ENCODE data around the gene GSTT4. TPM values are rescaled to one million over a fixed set of nuclear protein-coding genes. Genes with fewer than 3 reads are reported as not detected.

The GSTT4 gene
- total RNA-seq, 1 experiment from 2014 or later = not detected

GRCh38 chr22:24037851-24038765 lies 32.9 kb upstream of the GSTT4 start:
- H3K27ac ChIP-seq (ENCODE audit: insufficient read length, low read depth, low read length) = no peak overlapping the region
- H3K4ac ChIP-seq (ENCODE audit: low read depth, low read length) = no peak overlapping the region
- H2AK5ac ChIP-seq (ENCODE audit: insufficient read length, low read length) = no peak overlapping the region
- no peak overlapping the region for H2BK15ac ChIP-seq (ENCODE audit: low read depth, low read length)
- H3K23me2 ChIP-seq (ENCODE audit: insufficient read length, low read depth, low read length, poor library complexity, severe bottlenecking) = no peaks in the 10 kb centered on the region
- H3K79me2 ChIP-seq (ENCODE audit: insufficient read depth, low read length) = no peaks in the 10 kb centered on the region
- H4K20me1 ChIP-seq (ENCODE audit: control insufficient read depth, insufficient read depth, insufficient read length) = no peaks in the 10 kb centered on the region
- no peak overlapping the region for H4K8ac ChIP-seq (replicated peaks; ENCODE audit: insufficient read length, low read depth, low read length)
- no peak overlapping the region for H2BK20ac ChIP-seq (ENCODE audit: low read depth, low read length, poor library complexity, severe bottlenecking)
- Mint-ChIP-seq H3K27ac (no peak overlapping the region; a peak in 3 of 7 replicates), H3K27me3 (ENCODE audit: low read depth) (no peaks in the 10 kb centered on the region), H3K36me3 (ENCODE audit: insufficient read depth in 1 of 3, low read depth in 3 of 3) (peaks cover 22 to 70% (median 53%) of the 10 kb centered on the region in 3 experiments; a peak in 6 of 7 replicates), H3K4me3 (no peak overlapping the region), H3K4me1 (peaks cover 11 to 26% of the 10 kb centered on the region in 2 experiments), H3K9me3 (no peaks in the 10 kb centered on the region)
- no peak overlapping the region for H3K4me2 ChIP-seq (ENCODE audit: insufficient read depth, insufficient read length, low read length)
- H3T11ph ChIP-seq (ENCODE audit: low read length) = no peak overlapping the region
- no peak overlapping the region for H2BK12ac ChIP-seq (ENCODE audit: insufficient read length, low read depth, low read length)
- H3K9me3 ChIP-seq (ENCODE audit: control insufficient read depth, low read depth, low read length) = no peaks in the 10 kb centered on the region
- no peak overlapping the region for H2AFZ ChIP-seq (ENCODE audit: low read length)
- H3K56ac ChIP-seq (ENCODE audit: insufficient read length, low read depth, low read length) = no peak overlapping the region
- no peak overlapping the region for H3K23ac ChIP-seq (ENCODE audit: insufficient read length, low read depth, low read length)
- no peak overlapping the region for H2BK120ac ChIP-seq (ENCODE audit: low read depth, low read length, poor library complexity, severe bottlenecking)
- no peak for DNase-seq
- H3K27me3 ChIP-seq (ENCODE audit: insufficient read depth, low read length) = no peaks in the 10 kb centered on the region
- no peak overlapping the region for H4K5ac ChIP-seq (ENCODE audit: insufficient read length, low read depth, low read length)
- no peak overlapping the region for H2BK5ac ChIP-seq (ENCODE audit: insufficient read length, low read length)
- no peak for TF ChIP-seq CTCF (conservative IDR thresholded peaks at IDR 0.05)
- H4K91ac ChIP-seq (ENCODE audit: insufficient read length, low read depth, low read length) = no peak overlapping the region
- no peaks in the 10 kb centered on the region for H3K79me1 ChIP-seq (ENCODE audit: insufficient read depth, low read depth, low read length, poor library complexity, severe bottlenecking)
- H3K18ac ChIP-seq (ENCODE audit: insufficient read length, low read depth, low read length) = no peak overlapping the region
- H3K4me1 ChIP-seq (ENCODE audit: insufficient read depth, low read length) = no peaks in the 10 kb centered on the region
- no peak overlapping the region for H3K9ac ChIP-seq (ENCODE audit: extremely low read depth, insufficient read length, low read length)
- WGBS (ENCODE audit: extremely low coverage, insufficient read length, low lambda C conversion rate) = no CpG with 5 or more reads among the region's 8 CpGs
- H3K14ac ChIP-seq (ENCODE audit: insufficient read depth, low read length) = no peak overlapping the region
